MM.1S (cell line): ENCODE results near the gene SAE1.

ENCODE experiments used
- CTCF ChIP-seq: fragments of 300-600 bp; sonication (generic); IDR thresholded peaks from 2 replicates; pipeline ENCODE4 v1.5.1; 2016; ENCODE audit warnings: antibody characterized with exemption, low read length, mixed read lengths
- EZH2 ChIP-seq: fragments of 300-600 bp; sonication (generic); optimal IDR thresholded peaks from 2 replicates; pipeline ENCODE3; 2017; ENCODE audit warnings: low read depth, mild to moderate bottlenecking, antibody characterized with exemption, low read length, mixed read lengths

- TF ChIP-seq EZH2 (no peak), CTCF (no peak)
Observed at GRCh38 chr19:47157431-47158321, 27.0 kb downstream of the SAE1 start.
